ENCODE data around the gene LAD1. TPM values are rescaled to one million over a fixed set of nuclear protein-coding genes. Genes with fewer than 3 reads are reported as not detected.

LAD1 gene
- total and polyA plus RNA-seq, 4 donors: 17.8 to 63.8 (median 38.7) TPM

DNA sequence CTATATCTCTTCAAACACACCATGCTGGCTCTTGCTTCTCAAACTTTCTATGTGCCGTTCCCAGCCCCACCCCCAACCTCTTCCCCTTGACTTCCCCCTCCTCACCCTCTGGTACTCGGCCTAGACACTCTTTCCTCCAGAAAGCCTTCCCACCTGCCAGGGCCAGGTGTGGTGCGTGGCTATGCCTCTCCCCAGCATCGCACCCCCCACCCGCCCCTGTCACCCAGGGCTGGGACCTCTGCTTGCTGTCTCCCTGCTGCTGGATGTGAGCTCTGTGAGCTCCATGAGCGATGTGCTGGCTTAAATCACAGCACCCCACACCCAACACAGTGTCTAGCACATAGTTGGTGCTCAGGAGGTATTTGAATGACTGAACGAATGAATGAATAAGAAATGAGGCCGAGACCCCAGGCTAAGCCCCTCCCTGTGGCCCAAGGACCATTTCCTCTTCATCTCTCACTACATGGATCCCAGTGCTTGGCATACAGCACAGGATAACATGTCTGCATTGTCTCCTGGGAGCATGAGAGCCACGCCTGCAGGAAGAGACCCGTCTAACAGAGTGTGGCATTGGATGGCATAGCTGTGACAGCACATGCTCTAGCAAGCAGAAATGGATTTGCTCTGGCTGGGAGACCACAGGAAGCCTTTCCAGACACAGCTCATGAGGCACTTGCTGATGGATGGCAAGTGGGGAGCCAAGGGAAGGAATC is 41.3 kb downstream of the LAD1 start:
- Histone ChIP-seq H3K4me3 (no peak overlapping the region), H3K27me3 (ENCODE audit: control insufficient read depth in 3 of 3, insufficient read depth in 3 of 3, low read length in 2 of 3) (no peaks in the 10 kb centered on the region), H3K36me3 (ENCODE audit: control insufficient read depth in 4 of 4, insufficient read depth in 4 of 4, low read length in 4 of 4) (peaks cover 0 to under 1% (median 0%) of the 10 kb centered on the region in 4 donors), H3K9me3 (ENCODE audit: control insufficient read depth in 4 of 4, insufficient read depth in 3 of 4, low read length in 3 of 4) (no peaks in the 10 kb centered on the region), H3K4me1 (ENCODE audit: control insufficient read depth in 5 of 5, insufficient read depth in 5 of 5, low read length in 5 of 5) (peaks cover 0 to 8% (median 0%) of the 10 kb centered on the region in 5 donors), H3K27ac (ENCODE audit: low read depth in 1 of 2, low read length in 1 of 2) (peak overlapping the region in 1 of 2 donors; percentile 47), H3K9ac (ENCODE audit: insufficient read depth in 1 of 2, low read length in 2 of 2) (no peak overlapping the region)
- TF ChIP-seq, protein P1, sequence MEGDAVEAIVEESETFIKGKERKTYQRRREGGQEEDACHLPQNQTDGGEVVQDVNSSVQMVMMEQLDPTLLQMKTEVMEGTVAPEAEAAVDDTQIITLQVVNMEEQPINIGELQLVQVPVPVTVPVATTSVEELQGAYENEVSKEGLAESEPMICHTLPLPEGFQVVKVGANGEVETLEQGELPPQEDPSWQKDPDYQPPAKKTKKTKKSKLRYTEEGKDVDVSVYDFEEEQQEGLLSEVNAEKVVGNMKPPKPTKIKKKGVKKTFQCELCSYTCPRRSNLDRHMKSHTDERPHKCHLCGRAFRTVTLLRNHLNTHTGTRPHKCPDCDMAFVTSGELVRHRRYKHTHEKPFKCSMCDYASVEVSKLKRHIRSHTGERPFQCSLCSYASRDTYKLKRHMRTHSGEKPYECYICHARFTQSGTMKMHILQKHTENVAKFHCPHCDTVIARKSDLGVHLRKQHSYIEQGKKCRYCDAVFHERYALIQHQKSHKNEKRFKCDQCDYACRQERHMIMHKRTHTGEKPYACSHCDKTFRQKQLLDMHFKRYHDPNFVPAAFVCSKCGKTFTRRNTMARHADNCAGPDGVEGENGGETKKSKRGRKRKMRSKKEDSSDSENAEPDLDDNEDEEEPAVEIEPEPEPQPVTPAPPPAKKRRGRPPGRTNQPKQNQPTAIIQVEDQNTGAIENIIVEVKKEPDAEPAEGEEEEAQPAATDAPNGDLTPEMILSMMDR (IDR thresholded peaks at IDR 0.05; ENCODE audit: control extremely low read depth, extremely low read depth): no peak
- DNase-seq (no peak), ATAC-seq (ENCODE audit: insufficient read depth, low FRiP score) (no peak)
- 81% methylated on average over 10 of the region's 10 CpGs for WGBS, 2 donors

DNA sequence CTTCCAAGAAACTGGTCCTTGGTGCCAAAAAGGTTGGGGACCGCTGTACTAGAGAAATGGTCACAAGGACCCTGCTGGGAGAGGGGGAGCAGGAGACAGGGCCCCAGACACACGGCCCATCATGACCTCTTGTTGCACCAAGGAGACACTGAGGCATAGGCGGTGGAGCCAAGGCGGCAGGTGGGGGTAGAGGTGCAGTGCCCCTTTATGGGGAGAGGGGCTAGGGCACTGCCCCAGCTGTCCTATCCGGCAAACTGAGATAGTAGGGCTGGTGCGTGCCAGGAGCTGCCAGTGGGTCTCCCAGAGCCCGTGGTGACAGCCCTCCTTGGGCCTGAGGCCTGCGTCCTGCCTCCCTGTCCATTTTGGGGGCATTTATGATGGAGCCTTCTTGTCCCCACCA is 41.9 kb downstream of the LAD1 start:
- TF ChIP-seq, protein P1 (IDR thresholded peaks at IDR 0.05; ENCODE audit: control extremely low read depth, extremely low read depth): no peak
- no peak overlapping the region for H3K4me3 ChIP-seq
- H3K27ac ChIP-seq (ENCODE audit: low read depth in 1 of 2, low read length in 1 of 2): peak overlapping the region in 1 of 2 donors; percentile 30
- no peaks in the 10 kb centered on the region for H3K27me3 ChIP-seq (ENCODE audit: control insufficient read depth in 3 of 3, insufficient read depth in 3 of 3, low read length in 2 of 3)
- H3K36me3 ChIP-seq (ENCODE audit: control insufficient read depth in 4 of 4, insufficient read depth in 4 of 4, low read length in 4 of 4): no peaks in the 10 kb centered on the region
- no peak for DNase-seq
- H3K9me3 ChIP-seq (ENCODE audit: control insufficient read depth in 4 of 4, insufficient read depth in 3 of 4, low read length in 3 of 4): no peaks in the 10 kb centered on the region
- WGBS, 2 donors: 95% methylated on average over 8 of the region's 8 CpGs
- H3K4me1 ChIP-seq (ENCODE audit: control insufficient read depth in 5 of 5, insufficient read depth in 5 of 5, low read length in 5 of 5): peaks cover 0 to 8% (median 0%) of the 10 kb centered on the region in 5 donors
- ATAC-seq (ENCODE audit: insufficient read depth, low FRiP score): no peak
- no peak overlapping the region for H3K9ac ChIP-seq (ENCODE audit: insufficient read depth in 1 of 2, low read length in 2 of 2)

DNA sequence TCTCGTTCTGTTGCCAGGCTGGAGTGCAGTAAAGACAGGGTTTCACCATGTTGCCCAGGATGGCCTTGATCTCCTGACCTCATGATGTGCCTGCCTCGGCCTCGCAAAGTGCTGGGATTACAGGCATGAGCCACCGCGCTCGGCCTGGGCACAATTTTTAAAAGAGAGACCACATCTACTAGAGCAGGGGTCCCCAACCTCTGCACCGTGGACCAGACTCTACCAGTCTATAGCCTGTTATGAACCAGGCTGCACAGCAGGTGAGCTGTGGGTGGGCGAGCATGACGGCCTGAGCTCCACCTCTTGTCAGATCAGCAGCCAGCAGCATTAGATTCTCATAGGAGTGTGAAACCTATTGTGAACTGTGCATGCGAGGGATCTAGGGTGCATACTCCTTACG is 42.4 kb downstream of the LAD1 start:
- no peaks in the 10 kb centered on the region for H3K9me3 ChIP-seq (ENCODE audit: control insufficient read depth in 4 of 4, insufficient read depth in 3 of 4, low read length in 3 of 4)
- DNase-seq: no peak
- TF ChIP-seq, protein P1 (IDR thresholded peaks at IDR 0.05; ENCODE audit: control extremely low read depth, extremely low read depth): no peak
- H3K4me3 ChIP-seq: no peak overlapping the region
- H3K9ac ChIP-seq (ENCODE audit: insufficient read depth in 1 of 2, low read length in 2 of 2): no peak overlapping the region
- H3K27me3 ChIP-seq (ENCODE audit: control insufficient read depth in 3 of 3, insufficient read depth in 3 of 3, low read length in 2 of 3): peaks cover 0 to 2% (median 0%) of the 10 kb centered on the region in 3 donors
- H3K4me1 ChIP-seq (ENCODE audit: control insufficient read depth in 5 of 5, insufficient read depth in 5 of 5, low read length in 5 of 5): peaks cover 0 to 8% (median 0%) of the 10 kb centered on the region in 5 donors
- H3K36me3 ChIP-seq (ENCODE audit: control insufficient read depth in 4 of 4, insufficient read depth in 4 of 4, low read length in 4 of 4): no peaks in the 10 kb centered on the region
- no peak for ATAC-seq (ENCODE audit: insufficient read depth, low FRiP score)
- WGBS, 2 donors: 88 to 96% methylated on average over 11 of the region's 11 CpGs
- no peak overlapping the region for H3K27ac ChIP-seq (ENCODE audit: low read depth in 1 of 2, low read length in 1 of 2)
